Measurements from ENCODE around the gene NOTCH2.

DNA sequence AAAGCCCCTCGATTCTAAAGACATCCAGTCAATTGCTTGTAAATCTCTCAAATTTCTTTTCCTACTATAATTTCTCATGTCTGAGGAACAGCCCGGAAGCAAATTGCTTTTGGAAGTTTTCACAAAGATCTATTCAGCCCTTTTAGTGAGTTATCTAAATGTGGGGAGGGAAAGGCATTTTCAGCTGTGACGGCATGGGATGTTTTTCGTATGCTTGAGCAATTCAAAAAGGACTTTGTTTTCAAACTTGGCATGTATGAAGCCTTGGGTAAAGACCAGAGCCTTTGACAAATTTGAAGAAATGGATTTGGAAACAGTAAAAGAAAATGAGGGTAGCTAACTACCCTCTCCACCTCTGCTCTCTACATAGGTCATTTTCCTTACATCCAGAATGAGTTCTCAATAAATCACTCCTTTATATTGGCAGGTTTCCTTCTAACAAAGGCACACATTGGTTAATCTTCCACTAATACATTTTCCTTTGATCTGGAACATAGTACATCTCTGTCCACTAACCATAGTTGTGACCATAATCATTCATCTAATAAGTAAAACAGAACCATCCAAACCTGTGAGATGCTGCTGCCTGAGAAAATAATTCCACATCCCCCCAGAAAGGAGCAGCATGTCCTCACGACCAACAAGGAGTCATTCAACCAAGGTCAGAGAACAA, 107.0 kb downstream of the NOTCH2 start:
- TF ChIP-seq, protein P1, sequence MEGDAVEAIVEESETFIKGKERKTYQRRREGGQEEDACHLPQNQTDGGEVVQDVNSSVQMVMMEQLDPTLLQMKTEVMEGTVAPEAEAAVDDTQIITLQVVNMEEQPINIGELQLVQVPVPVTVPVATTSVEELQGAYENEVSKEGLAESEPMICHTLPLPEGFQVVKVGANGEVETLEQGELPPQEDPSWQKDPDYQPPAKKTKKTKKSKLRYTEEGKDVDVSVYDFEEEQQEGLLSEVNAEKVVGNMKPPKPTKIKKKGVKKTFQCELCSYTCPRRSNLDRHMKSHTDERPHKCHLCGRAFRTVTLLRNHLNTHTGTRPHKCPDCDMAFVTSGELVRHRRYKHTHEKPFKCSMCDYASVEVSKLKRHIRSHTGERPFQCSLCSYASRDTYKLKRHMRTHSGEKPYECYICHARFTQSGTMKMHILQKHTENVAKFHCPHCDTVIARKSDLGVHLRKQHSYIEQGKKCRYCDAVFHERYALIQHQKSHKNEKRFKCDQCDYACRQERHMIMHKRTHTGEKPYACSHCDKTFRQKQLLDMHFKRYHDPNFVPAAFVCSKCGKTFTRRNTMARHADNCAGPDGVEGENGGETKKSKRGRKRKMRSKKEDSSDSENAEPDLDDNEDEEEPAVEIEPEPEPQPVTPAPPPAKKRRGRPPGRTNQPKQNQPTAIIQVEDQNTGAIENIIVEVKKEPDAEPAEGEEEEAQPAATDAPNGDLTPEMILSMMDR (IDR thresholded peaks at IDR 0.05), result no peak
- TF ChIP-seq POLR2AphosphoS5 (IDR thresholded peaks at IDR 0.05), result no peak

All from esophagus muscularis mucosa (tissue), 3 donors.